Subcutaneous abdominal adipose tissue (tissue), 5 donors: ENCODE results near the gene CTIF.
A peak's percentile ranks its signal among the peaks of the same experiment; 100 is the strongest.

Experiments
- H3K27ac ChIP-seq: one replicate; pipeline ENCODE4 v1.7.0; 2013; ENCODE audit warnings: low read depth, mild to moderate bottlenecking, inconsistent platforms, low read length, moderate library complexity
- H3K27me3 ChIP-seq, 5 donors: one replicate each; pipeline ENCODE4 v1.7.0; 2013; ENCODE audit warnings: low read length in 5 of 5, inconsistent platforms in 1 of 5; ENCODE audit not compliant: control insufficient read depth in 5 of 5, insufficient read depth in 4 of 5
- H3K36me3 ChIP-seq, 5 donors: one replicate each; pipeline ENCODE4 v1.7.0; 2013; ENCODE audit warnings: low read length in 5 of 5; ENCODE audit not compliant: control insufficient read depth in 5 of 5, insufficient read depth in 5 of 5
- H3K4me1 ChIP-seq, 5 donors: one replicate each; pipeline ENCODE4 v1.7.0; 2013; ENCODE audit warnings: low read length in 5 of 5, mild to moderate bottlenecking in 3 of 5, moderate library complexity in 1 of 5; ENCODE audit not compliant: control insufficient read depth in 5 of 5, insufficient read depth in 5 of 5
- H3K4me3 ChIP-seq, 5 donors: one replicate each; pipeline ENCODE4 v1.7.0; 2013; ENCODE audit warnings: low read length in 5 of 5, low read depth in 1 of 5
- H3K9ac ChIP-seq, 5 donors: one replicate each; pipeline ENCODE4 v1.7.0; 2013; ENCODE audit warnings: low read length in 5 of 5, mild to moderate bottlenecking in 4 of 5, moderate library complexity in 3 of 5
- H3K9me3 ChIP-seq, 5 donors: one replicate each; pipeline ENCODE4 v1.7.0; 2013; ENCODE audit warnings: low read length in 5 of 5; ENCODE audit not compliant: control insufficient read depth in 5 of 5
- donor health status: healthy.
- donor health status: healthy.
- donor health status: healthy.
- donor health status: healthy.
- donor health status: healthy.

The CTIF gene

GRCh38 chr18:48787203-48788151 lies 248.6 kb downstream of the CTIF start:
- Histone ChIP-seq H3K4me1 (peaks cover 26 to 91% (median 74%) of the 10 kb centered on the region in 5 donors), H3K27ac (peak overlapping the region; percentile 98), H3K9me3 (no peaks in the 10 kb centered on the region), H3K36me3 (peaks cover 0 to 28% (median 9%) of the 10 kb centered on the region in 5 donors), H3K9ac (peak overlapping the region in 3 of 5 donors; percentile 21 to 55 (median 48)), H3K4me3 (no peak overlapping the region), H3K27me3 (no peaks in the 10 kb centered on the region)

- Histone ChIP-seq H3K4me3 (no peak overlapping the region), H3K9ac (peak overlapping the region in 1 of 5 donors; percentile 39), H3K4me1 (peaks cover 23 to 84% (median 65%) of the 10 kb centered on the region in 5 donors), H3K36me3 (peaks cover 0 to 27% (median 9%) of the 10 kb centered on the region in 5 donors), H3K27ac (peak overlapping the region; percentile 98), H3K9me3 (no peaks in the 10 kb centered on the region), H3K27me3 (no peaks in the 10 kb centered on the region)
These were observed 249.5 kb downstream of the CTIF start for GRCh38 chr18:48788373-48788772.

GRCh38 chr18:48789259-48789812 lies 250.5 kb downstream of the CTIF start:
- no peak overlapping the region for H3K4me3 ChIP-seq
- no peaks in the 10 kb centered on the region for H3K9me3 ChIP-seq
- H3K36me3 ChIP-seq, result peaks cover 0 to 23% (median 8%) of the 10 kb centered on the region in 5 donors
- H3K27ac ChIP-seq, result peak overlapping the region; percentile 98
- H3K9ac ChIP-seq, result peak overlapping the region in 4 of 5 donors; percentile 35 to 71 (median 44)
- no peaks in the 10 kb centered on the region for H3K27me3 ChIP-seq
- H3K4me1 ChIP-seq, result peaks cover 23 to 74% (median 61%) of the 10 kb centered on the region in 5 donors

GRCh38 chr18:48790226-48790863 lies 251.5 kb downstream of the CTIF start:
- Histone ChIP-seq H3K4me3 (peak overlapping the region in 1 of 5 donors; percentile 6), H3K27me3 (no peaks in the 10 kb centered on the region), H3K4me1 (peaks cover 23 to 66% (median 55%) of the 10 kb centered on the region in 5 donors), H3K9ac (peak overlapping the region; percentile 21 to 81 (median 70)), H3K9me3 (no peaks in the 10 kb centered on the region), H3K27ac (peak overlapping the region; percentile 98), H3K36me3 (peaks cover 0 to 15% (median 8%) of the 10 kb centered on the region in 5 donors)

- Histone ChIP-seq H3K27me3 (no peaks in the 10 kb centered on the region), H3K4me3 (no peak overlapping the region), H3K9ac (peak overlapping the region; percentile 21 to 81 (median 70)), H3K27ac (peak overlapping the region; percentile 98), H3K36me3 (peaks cover 0 to 10% (median 6%) of the 10 kb centered on the region in 5 donors), H3K4me1 (peaks cover 23 to 59% (median 49%) of the 10 kb centered on the region in 5 donors), H3K9me3 (no peaks in the 10 kb centered on the region)
These were observed 252.2 kb downstream of the CTIF start for GRCh38 chr18:48790869-48791635.

GRCh38 chr18:48791636-48792105 lies 252.8 kb downstream of the CTIF start:
- H3K27ac ChIP-seq, result peak overlapping the region; percentile 98
- peaks cover 21 to 53% (median 46%) of the 10 kb centered on the region in 5 donors for H3K4me1 ChIP-seq
- H3K4me3 ChIP-seq, result no peak overlapping the region
- peaks cover 0 to 12% (median 7%) of the 10 kb centered on the region in 5 donors for H3K36me3 ChIP-seq
- no peaks in the 10 kb centered on the region for H3K9me3 ChIP-seq
- H3K9ac ChIP-seq, result no peak overlapping the region
- no peaks in the 10 kb centered on the region for H3K27me3 ChIP-seq

- Histone ChIP-seq H3K9me3 (no peaks in the 10 kb centered on the region), H3K4me3 (no peak overlapping the region), H3K4me1 (peaks cover 21 to 48% (median 41%) of the 10 kb centered on the region in 5 donors), H3K9ac (no peak overlapping the region), H3K27ac (peak overlapping the region; percentile 98), H3K36me3 (peaks cover 0 to 15% (median 7%) of the 10 kb centered on the region in 5 donors), H3K27me3 (no peaks in the 10 kb centered on the region)
These were observed 253.3 kb downstream of the CTIF start for GRCh38 chr18:48792141-48792540.

GRCh38 chr18:48792611-48793380 lies 254.0 kb downstream of the CTIF start:
- Histone ChIP-seq H3K9ac (no peak overlapping the region), H3K9me3 (no peaks in the 10 kb centered on the region), H3K27ac (no peak overlapping the region), H3K4me1 (peaks cover 18 to 42% (median 34%) of the 10 kb centered on the region in 5 donors), H3K4me3 (no peak overlapping the region), H3K27me3 (no peaks in the 10 kb centered on the region), H3K36me3 (peaks cover 0 to 20% (median 11%) of the 10 kb centered on the region in 5 donors)
